Activated CD4-positive, alpha-beta T cell treated with anti-CD3 and anti-CD28 coated beads, Interleukin-2, Interleukin-6, amounts not matched to agents 100 ng/mL and 50 ng/mL, durations not matched to agents 16 hours and 8 hours (primary cell): ENCODE results near the gene CCDC24.

ENCODE experiments used
- DNase-seq: peaks from one replicate; pipeline ENCODE4 v3.0.0-alpha.2; 2020

Gene CCDC24

GRCh38 chr1:43991476-43992231 is at the start of gene CCDC24:
CCDC24 (plus strand) TSS chr1:43991599; CDS start chr1:43991879, 280 bp downstream.
- DNase-seq = peak; percentile 85

DNA sequence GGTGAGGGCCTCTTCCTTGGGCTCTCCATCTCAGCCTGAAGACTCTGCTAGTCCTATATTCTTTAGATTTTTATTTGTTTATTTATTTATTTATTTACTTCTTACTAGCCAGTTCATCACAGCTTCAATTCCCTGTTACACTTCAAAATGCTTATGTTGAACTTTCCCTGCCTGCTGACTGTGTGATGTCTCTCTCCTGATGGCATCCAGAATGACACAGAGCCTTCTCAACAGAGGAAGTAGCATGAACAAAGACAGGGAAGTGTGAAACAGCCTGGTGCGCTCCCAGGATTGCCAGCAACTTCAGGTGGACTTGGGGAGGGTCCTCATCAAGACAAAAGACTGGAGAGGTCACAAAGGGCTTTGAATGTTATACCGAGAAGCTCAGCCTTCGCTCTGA is 49.0 kb upstream of the CCDC24 start:
- no peak for DNase-seq

DNA sequence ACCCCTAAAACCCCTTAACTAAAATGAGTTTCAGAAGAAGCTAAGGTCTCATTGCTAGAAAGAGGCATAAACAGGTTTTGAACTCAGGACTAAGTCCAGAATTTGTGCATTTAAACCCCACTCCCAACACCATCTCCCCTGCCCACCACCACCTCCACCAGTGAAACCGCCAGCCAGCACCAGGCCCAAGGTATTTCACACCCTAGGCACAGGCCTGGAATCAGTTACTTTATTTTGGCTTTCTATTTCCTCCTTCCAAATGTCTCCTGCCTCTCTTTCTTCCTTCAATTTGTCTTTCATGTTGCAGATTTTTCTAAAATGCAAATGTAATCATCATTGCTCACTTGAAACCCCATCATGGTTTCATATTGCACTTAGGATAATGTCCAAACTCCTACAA is 46.5 kb upstream of the CCDC24 start:
- DNase-seq = no peak

GRCh38 chr1:43945674-43946235 is 45.6 kb upstream of the CCDC24 start:
- no peak for DNase-seq

DNA sequence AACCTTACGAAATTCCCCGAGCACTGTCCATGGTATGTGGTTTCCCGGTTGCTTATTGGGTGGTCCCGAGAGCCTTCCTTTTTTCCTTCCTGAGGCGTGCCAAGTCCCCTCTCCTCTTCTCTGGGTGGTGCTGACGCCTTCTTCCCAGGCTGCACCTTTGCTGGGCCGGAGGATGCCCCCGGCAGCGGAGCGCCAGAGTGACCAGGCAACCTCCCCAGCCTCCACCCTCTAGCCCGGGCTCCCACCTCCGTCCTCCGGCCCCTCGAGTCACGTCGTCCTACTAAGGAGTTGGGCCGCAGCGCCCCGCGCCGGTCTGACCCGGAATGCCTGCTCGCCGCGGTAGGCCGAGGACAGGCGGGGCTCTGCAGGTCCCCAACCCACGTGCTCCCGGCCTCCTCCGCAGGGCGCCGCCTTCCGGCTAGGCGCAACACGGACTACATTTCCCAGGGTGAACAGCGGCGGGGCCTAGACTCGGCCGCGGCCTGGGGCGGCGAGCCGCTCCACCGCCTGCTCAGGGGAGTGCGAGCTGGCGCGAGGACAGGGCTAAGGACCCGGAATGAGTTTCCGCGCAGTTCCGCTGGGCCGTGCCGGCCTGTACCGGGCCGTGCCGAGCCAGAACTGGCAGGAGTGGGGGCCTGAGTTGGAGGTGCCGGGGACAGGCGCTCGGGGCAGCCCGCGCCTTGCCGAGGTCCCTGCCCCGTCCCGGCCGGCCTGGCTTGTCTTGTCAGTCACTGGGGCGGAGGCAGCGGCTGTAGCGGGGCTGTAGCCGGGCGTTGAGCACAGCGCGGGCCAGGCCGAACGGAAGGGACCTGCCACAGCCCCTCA is 45.0 kb upstream of the CCDC24 start, which contains the start of gene IPO13:
IPO13 (plus strand) TSS at position 715 of the 825 bp plus-strand sequence. CDS start 651 bp downstream, outside the sequence.
- DNase-seq = peak; percentile 98

DNA sequence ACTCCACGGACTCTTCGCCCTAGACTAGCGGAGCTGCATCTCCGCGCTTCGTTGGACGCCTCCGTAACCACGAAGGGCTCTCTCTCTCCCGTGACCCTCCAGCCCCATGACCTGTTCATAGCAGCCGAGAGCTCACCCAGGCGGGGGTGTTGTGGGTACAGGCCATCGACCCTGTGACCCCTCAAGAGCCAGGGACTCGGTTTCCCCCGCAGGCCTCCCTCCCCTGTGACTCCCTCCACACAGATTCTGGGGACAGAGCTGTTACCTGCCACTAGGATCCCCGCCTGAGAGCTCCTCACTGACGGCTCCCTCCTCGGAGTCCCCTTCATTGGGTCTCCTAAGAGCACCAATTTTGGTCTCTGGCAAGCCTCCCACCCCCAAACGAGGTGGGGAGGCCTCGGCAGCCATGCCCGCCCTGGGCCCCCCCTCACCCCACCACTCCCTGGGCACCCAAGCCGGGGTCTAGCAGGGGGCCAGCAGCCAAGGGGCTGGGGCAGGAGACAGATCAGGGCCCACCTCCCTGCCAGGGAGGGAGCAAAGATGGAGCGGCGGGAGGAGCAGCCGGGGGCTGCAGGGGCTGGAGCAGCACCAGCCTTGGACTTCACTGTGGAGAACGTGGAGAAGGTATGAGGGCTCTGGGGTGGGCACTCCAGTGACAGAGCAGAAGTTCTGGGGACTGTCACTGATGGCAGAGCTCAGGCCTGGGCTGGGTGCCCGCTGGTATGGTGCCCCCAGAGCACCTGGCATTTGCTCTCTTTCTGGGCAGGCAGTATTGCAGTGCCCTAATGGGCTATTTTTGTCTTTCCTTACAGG is 44.1 kb upstream of the CCDC24 start:
- no peak for DNase-seq

- no peak for DNase-seq
These were observed 43.4 kb upstream of the CCDC24 start for GRCh38 chr1:43947874-43948437.

GRCh38 chr1:43949678-43950077 is 41.7 kb upstream of the CCDC24 start:
- no peak for DNase-seq

GRCh38 chr1:43951021-43951985 is 40.1 kb upstream of the CCDC24 start:
- no peak for DNase-seq

GRCh38 chr1:43952731-43953346 is 38.6 kb upstream of the CCDC24 start:
- DNase-seq = no peak

DNA sequence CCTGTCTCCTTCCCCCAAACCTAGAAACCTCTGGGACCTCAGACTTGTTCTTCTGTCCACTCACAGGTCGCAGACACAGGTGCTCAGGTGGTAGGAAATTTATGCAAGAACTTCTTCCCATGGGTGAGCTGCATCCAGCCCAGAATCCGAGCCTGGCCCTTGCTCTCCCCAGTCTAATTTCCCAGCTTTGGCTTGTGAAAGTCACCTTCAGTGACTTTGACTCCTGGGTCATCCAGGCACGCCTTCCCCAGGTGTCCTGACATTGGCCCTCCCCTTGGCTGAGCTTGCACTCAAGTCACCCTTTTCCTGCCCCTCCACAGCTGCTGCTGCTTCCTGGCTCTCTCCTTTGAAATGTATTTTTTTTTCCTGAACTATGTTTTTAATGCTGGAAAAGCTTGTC is 38.0 kb upstream of the CCDC24 start:
- DNase-seq = no peak

GRCh38 chr1:43954036-43954435 is 37.4 kb upstream of the CCDC24 start:
- no peak for DNase-seq

DNA sequence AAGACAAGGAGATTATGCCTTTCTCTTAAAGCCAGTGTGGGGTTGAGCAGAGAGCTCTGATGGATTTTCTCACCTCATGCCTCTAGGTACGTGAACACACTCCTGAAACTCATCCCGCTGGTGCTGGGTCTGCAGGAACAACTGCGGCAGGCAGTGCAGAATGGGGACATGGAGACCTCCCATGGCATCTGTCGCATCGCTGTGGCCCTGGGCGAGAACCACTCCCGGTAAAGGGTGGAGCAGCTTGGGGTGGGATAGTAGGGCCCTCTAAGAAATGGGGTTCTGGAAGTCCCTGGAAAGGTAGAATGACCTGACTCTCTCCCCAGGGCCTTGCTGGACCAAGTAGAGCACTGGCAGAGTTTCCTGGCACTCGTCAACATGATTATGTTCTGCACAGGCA is 35.2 kb upstream of the CCDC24 start:
- no peak for DNase-seq

GRCh38 chr1:43957407-43958040 is 33.9 kb upstream of the CCDC24 start:
- DNase-seq = no peak

GRCh38 chr1:43958351-43959255 is 32.8 kb upstream of the CCDC24 start:
- DNase-seq = no peak

GRCh38 chr1:43960798-43961197 is 30.6 kb upstream of the CCDC24 start:
- no peak for DNase-seq

DNA sequence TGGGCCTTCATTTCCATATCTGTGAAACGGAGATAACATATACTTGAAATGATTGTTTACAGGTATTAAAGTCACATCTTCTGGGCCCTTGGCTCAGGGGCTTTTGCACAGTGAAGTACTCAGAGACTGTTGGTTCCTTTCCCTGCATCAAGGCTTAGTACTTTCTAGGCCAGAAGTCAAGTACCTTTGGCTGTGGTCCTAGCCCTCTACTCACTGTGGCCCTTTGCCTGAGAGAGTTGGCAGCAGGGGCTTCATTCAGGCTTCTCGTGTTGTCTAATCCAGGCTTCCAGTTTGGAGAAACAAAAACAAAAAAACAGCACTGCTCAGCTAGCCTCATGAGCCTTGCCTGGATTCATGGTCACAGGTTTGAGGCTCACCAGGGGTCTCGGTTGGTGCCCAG is 29.7 kb upstream of the CCDC24 start:
- DNase-seq = no peak

- DNase-seq = no peak
These were observed 29.1 kb upstream of the CCDC24 start for GRCh38 chr1:43962324-43962723.

- no peak for DNase-seq
These were observed 28.4 kb upstream of the CCDC24 start for GRCh38 chr1:43963006-43963405.
